Smooth muscle cell (in vitro differentiated cells): ENCODE measurements around the gene MANBA. TPM values are rescaled to one million over a fixed set of nuclear protein-coding genes. Genes with fewer than 3 reads are reported as not detected.

ENCODE experiments used
- DNase-seq: peaks from one replicate; lab custom pipeline; 2025; ENCODE audit not compliant: unreplicated experiment; lab: John Stamatoyannopoulos, UW
- H2AFZ ChIP-seq: fragments of 200-600 bp; sonication (generic); 2 replicates; pipeline ENCODE4 v1.6.0; 2016; ENCODE audit warnings: antibody characterized with exemption, low read depth, mild to moderate bottlenecking
- H3F3A ChIP-seq: fragments of 200-600 bp; sonication (generic); 2 replicates; pipeline ENCODE4 v1.6.0; 2017; ENCODE audit warnings: antibody characterized with exemption, low read depth
- H3K27ac ChIP-seq: fragments of 200-600 bp; sonication (generic); 2 replicates; pipeline ENCODE4 v1.5.1; 2016; ENCODE audit warnings: low read depth, mild to moderate bottlenecking
- H3K27me3 ChIP-seq: fragments of 200-600 bp; sonication (generic); 2 replicates; pipeline ENCODE4 v1.6.1; 2016; ENCODE audit warnings: low read depth, mild to moderate bottlenecking
- H3K36me3 ChIP-seq: fragments of 200-600 bp; sonication (generic); 2 replicates; pipeline ENCODE4 v1.5.1; 2016; ENCODE audit warnings: low read depth
- H3K4me1 ChIP-seq: fragments of 200-600 bp; sonication (generic); 2 replicates; pipeline ENCODE4 v1.5.1; 2016; ENCODE audit warnings: low read depth
- H3K4me2 ChIP-seq: fragments of 200-600 bp; sonication (generic); 2 replicates; pipeline ENCODE4 v1.6.0; 2016; ENCODE audit warnings: mild to moderate bottlenecking
- H3K4me3 ChIP-seq: fragments of 200-600 bp; sonication (generic); 2 replicates; pipeline ENCODE4 v1.5.1; 2016; ENCODE audit warnings: mild to moderate bottlenecking
- H3K79me2 ChIP-seq: fragments of 200-600 bp; sonication (generic); 2 replicates; pipeline ENCODE4 v1.6.0; 2016; ENCODE audit warnings: low read depth, mild to moderate bottlenecking
- H3K9ac ChIP-seq: fragments of 200-600 bp; sonication (generic); 2 replicates; pipeline ENCODE4 v1.6.0; 2016; ENCODE audit warnings: low read depth
- H3K9me3 ChIP-seq: fragments of 200-600 bp; sonication (generic); replicated peaks from 2 replicates; pipeline ENCODE4 v1.5.1; 2016; ENCODE audit warnings: low read depth
- H4K20me1 ChIP-seq: fragments of 200-600 bp; sonication (generic); 2 replicates; pipeline ENCODE4 v1.6.0; 2016; ENCODE audit warnings: low read depth
- CTCF ChIP-seq: fragments of 200-600 bp; sonication (generic); IDR thresholded peaks from 2 replicates; pipeline ENCODE4 v1.5.1; 2017; ENCODE audit warnings: borderline replicate concordance, mild to moderate bottlenecking, antibody characterized with exemption; ENCODE audit not compliant: insufficient read depth, poor library complexity, severe bottlenecking
- WGBS: methylation state at CpG from one replicate; pipeline ENCODE4 v1.1.7; 2016; ENCODE audit warnings: low lambda C conversion rate; 5-methylcytosine and 5-hydroxymethylcytosine counted together
- polyA plus RNA-seq: library from polyadenylated mRNA; unstranded; fragments of >200 nt; fragmentation: Nextera tagmentation; extraction: Ambion mirVana; gene quantifications from 2 replicates; pipeline ENCODE4 v1.2.1, GENCODE V29; 2016
- total RNA-seq: library from RNA; depleted of rRNA; stranded (reverse); fragments of >200 nt; gene quantifications from 2 replicates; pipeline ENCODE4 v1.2.3, GENCODE V29; 2014

Gene MANBA
- total and polyA plus RNA-seq, 2 experiments from 2014 or later, result 58.1 to 99.9 TPM

GRCh38 chr4:102692474-102692873, 68.3 kb downstream of the MANBA start:
- H2AFZ ChIP-seq, result no peak overlapping the region
- H3K27ac ChIP-seq, result peak overlapping the region; percentile 53
- TF ChIP-seq CTCF, result no peak
- H3K4me1 ChIP-seq, result no peaks in the 10 kb centered on the region
- H3K9ac ChIP-seq, result no peak overlapping the region
- no peaks in the 10 kb centered on the region for H3F3A ChIP-seq
- no peak overlapping the region for H3K4me2 ChIP-seq
- H3K27me3 ChIP-seq, result no peaks in the 10 kb centered on the region
- H3K9me3 ChIP-seq, result no peaks in the 10 kb centered on the region
- DNase-seq, result no peak
- H4K20me1 ChIP-seq, result no peaks in the 10 kb centered on the region
- no peak overlapping the region for H3K4me3 ChIP-seq
- no peaks in the 10 kb centered on the region for H3K36me3 ChIP-seq
- no peaks in the 10 kb centered on the region for H3K79me2 ChIP-seq
- 92% methylated on average over 3 of the region's 3 CpGs for WGBS

GRCh38 chr4:102687982-102688433, 72.8 kb downstream of the MANBA start:
- no peak for TF ChIP-seq CTCF
- no peak overlapping the region for H3K4me2 ChIP-seq
- no peaks in the 10 kb centered on the region for H3K27me3 ChIP-seq
- no peak overlapping the region for H3K4me3 ChIP-seq
- H3K27ac ChIP-seq, result peak overlapping the region; percentile 88
- no peak for DNase-seq
- H3K4me1 ChIP-seq, result peaks cover 8% of the 10 kb centered on the region
- peak overlapping the region; percentile 25 for H3K9ac ChIP-seq
- no peaks in the 10 kb centered on the region for H4K20me1 ChIP-seq
- peaks cover 19% of the 10 kb centered on the region for H3F3A ChIP-seq
- no peaks in the 10 kb centered on the region for H3K79me2 ChIP-seq
- 80% methylated on average over 6 of the region's 7 CpGs for WGBS
- H3K36me3 ChIP-seq, result no peaks in the 10 kb centered on the region
- H3K9me3 ChIP-seq, result no peaks in the 10 kb centered on the region
- no peak overlapping the region for H2AFZ ChIP-seq

GRCh38 chr4:102687373-102687981, 73.3 kb downstream of the MANBA start:
- 72% methylated on average over 4 of the region's 4 CpGs for WGBS
- DNase-seq, result no peak
- peak overlapping the region; percentile 88 for H3K27ac ChIP-seq

More at GRCh38 chr4:102687373-102687981, 73.3 kb downstream of the MANBA start:
- H3K4me3 ChIP-seq, result no peak overlapping the region
- no peaks in the 10 kb centered on the region for H3K9me3 ChIP-seq
- H3F3A ChIP-seq, result peaks cover 19% of the 10 kb centered on the region
- H3K79me2 ChIP-seq, result no peaks in the 10 kb centered on the region
- peak overlapping the region; percentile 31 for H3K4me2 ChIP-seq
- H3K27me3 ChIP-seq, result no peaks in the 10 kb centered on the region
- TF ChIP-seq CTCF, result no peak
- no peak overlapping the region for H2AFZ ChIP-seq
- peak overlapping the region; percentile 25 for H3K9ac ChIP-seq
- no peaks in the 10 kb centered on the region for H3K36me3 ChIP-seq
- no peaks in the 10 kb centered on the region for H4K20me1 ChIP-seq
- peaks cover 8% of the 10 kb centered on the region for H3K4me1 ChIP-seq
